Lower leg skin (tissue), 4 donors: ENCODE results near the gene POU6F2. TPM values are rescaled to one million over a fixed set of nuclear protein-coding genes. Genes with fewer than 3 reads are reported as not detected.

Experiments
- DNase-seq, 2 donors: peaks; one replicate each; pipeline ENCODE4 v3.0.0-alpha.2; 2019; ENCODE audit warnings: low spot score in 2 of 2
- H3K4me3 ChIP-seq: fragments of 200-600 bp; sonication (generic); 2 replicates; pipeline ENCODE4 v1.5.1; 2017; ENCODE audit warnings: mild to moderate bottlenecking, low read depth; ENCODE audit not compliant: poor library complexity, severe bottlenecking
- POLR2A ChIP-seq, 2 donors: fragments of 450-650 bp; IDR thresholded peaks; one replicate each; pipeline ENCODE4 v1.6.1; 2016 to 2017; ENCODE audit warnings: antibody characterized with exemption in 2 of 2, mild to moderate bottlenecking in 1 of 2, moderate library complexity in 1 of 2
- WGBS, 2 donors: methylation state at CpG; one replicate each; pipeline ENCODE4 v1.1.5; 2018; 5-methylcytosine and 5-hydroxymethylcytosine counted together
- intact Hi-C: fragments of 100-400 bp; cut with DNase I; formaldehyde crosslinking; loops from one replicate; pipeline ENCODE4 v1.15.0; 2023; ENCODE audit warnings: low total_unique reads
- total RNA-seq, 4 donors: library from RNA; depleted of rRNA; stranded (reverse); fragments of >200 nt; gene quantifications; one replicate each; pipeline ENCODE4 v1.1.0, GENCODE V29; 2016
- TF ChIP-seq, protein P1 (sequence below), 3 donors: fragments of 450-650 bp; IDR thresholded peaks; one replicate each; pipeline ENCODE4 v1.5.1; 2016; ENCODE audit warnings: antibody characterized with exemption in 3 of 3, mild to moderate bottlenecking in 3 of 3, moderate library complexity in 2 of 3

Gene POU6F2
- total RNA-seq, 4 donors from 2014 or later: 0.36 TPM; not detected in 3

DNA sequence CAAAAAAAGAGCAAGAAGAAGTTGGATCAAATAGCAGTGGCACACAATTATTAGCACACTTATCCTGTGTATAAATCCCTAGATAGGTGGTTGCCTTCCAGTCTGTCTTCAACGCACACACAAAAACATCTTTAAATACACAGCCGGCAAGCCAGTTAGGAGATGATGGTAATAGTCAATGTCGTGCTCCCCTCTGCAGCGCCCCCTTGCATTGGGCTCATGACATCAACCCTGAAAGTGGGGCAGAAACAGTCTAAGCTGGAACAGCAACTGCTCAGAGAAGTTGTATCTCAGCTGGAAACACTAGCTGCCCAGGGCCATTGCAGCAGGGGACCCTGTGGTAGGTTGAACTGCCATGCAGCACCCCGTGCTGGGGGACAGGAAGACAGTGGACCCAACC, 409.0 kb downstream of the POU6F2 start:
- H3K4me3 ChIP-seq: no peak overlapping the region
- WGBS, 2 donors: 65 to 77% methylated on average over 5 of the region's 5 CpGs
- intact Hi-C loops: no loop called here
- TF ChIP-seq POLR2A (IDR thresholded peaks at IDR 0.05): no peak
- TF ChIP-seq, protein P1, sequence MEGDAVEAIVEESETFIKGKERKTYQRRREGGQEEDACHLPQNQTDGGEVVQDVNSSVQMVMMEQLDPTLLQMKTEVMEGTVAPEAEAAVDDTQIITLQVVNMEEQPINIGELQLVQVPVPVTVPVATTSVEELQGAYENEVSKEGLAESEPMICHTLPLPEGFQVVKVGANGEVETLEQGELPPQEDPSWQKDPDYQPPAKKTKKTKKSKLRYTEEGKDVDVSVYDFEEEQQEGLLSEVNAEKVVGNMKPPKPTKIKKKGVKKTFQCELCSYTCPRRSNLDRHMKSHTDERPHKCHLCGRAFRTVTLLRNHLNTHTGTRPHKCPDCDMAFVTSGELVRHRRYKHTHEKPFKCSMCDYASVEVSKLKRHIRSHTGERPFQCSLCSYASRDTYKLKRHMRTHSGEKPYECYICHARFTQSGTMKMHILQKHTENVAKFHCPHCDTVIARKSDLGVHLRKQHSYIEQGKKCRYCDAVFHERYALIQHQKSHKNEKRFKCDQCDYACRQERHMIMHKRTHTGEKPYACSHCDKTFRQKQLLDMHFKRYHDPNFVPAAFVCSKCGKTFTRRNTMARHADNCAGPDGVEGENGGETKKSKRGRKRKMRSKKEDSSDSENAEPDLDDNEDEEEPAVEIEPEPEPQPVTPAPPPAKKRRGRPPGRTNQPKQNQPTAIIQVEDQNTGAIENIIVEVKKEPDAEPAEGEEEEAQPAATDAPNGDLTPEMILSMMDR (IDR thresholded peaks at IDR 0.05): no peak
- no peak for DNase-seq

DNA sequence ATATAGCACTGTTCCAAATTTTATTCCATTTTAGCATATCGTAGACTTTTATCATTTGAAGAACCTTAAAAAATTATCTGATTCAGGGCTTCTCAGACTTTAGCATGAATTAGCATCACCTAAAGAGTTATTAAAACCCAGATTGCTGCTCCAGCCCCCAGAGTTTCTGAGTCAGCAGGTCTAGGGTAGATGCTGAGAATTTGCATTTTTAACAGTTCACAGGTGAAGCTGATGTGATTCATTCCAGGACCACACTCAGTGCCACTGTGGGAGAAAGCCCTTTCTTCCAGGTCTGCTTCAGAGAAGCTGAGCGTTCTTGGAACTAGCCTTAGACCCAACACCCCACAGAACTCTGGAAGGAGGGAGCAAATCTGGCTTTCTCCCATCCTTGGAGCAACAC, 414.4 kb downstream of the POU6F2 start:
- no peak for DNase-seq
- intact Hi-C loops: no loop called here
- 83 to 89% methylated on average over 2 of the region's 2 CpGs for WGBS, 2 donors
- TF ChIP-seq, protein P1 (IDR thresholded peaks at IDR 0.05): no peak
- TF ChIP-seq POLR2A (IDR thresholded peaks at IDR 0.05): no peak
- H3K4me3 ChIP-seq: no peak overlapping the region

DNA sequence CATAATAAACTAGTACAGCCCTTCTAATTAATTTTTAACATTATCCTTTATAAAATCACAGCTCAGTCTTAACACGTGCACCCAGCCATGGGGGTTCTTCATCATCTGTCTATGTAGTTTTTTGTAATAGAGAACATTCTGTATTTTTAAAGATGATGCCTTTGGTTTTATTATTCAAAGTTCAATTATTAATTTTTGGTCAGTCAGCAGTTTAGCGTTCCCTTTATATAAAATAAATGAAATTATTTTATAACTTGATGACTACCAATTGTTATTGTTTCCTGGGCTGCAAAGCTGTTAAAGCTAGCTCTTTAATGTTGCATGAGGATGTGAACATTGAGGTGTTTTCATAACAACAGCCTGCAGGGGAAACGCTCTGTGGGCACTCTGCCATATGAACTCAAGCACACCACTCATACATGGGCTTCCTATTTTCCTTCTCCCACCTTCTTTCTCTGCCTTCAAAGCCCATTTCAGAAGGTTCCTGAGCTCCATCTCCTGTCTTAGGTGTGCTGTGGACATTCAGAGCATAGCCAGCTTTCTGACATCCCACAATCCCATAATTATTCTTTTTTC, 416.5 kb downstream of the POU6F2 start:
- no peak for DNase-seq
- no peak overlapping the region for H3K4me3 ChIP-seq
- TF ChIP-seq, protein P1 (IDR thresholded peaks at IDR 0.05): no peak
- no peak for TF ChIP-seq POLR2A (IDR thresholded peaks at IDR 0.05)
- intact Hi-C loops: no loop called here
- WGBS, 2 donors: 36 to 42% methylated on average over 3 of the region's 3 CpGs

DNA sequence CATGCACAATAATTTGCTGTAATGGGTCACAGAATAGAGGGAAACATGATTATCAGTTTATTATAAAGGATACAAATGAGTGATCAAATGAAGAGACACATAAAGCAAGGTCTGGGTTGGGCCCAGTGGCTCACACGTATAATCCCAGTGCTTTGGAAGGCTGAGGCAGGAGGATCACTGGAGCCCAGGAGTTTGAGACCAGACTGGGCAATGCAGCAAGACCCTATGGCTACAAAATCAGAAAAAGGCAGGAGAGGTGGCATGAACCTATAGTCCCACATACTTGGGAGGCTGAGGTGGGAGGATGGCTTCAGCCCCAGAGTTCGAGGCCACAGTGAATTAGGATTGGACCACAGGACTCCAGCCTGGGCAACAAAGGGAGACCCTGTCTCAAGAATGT, 421.7 kb downstream of the POU6F2 start:
- no peak for DNase-seq
- intact Hi-C loops: no loop called here
- H3K4me3 ChIP-seq: no peak overlapping the region
- 85 to 94% methylated on average over 2 of the region's 2 CpGs for WGBS, 2 donors
- no peak for TF ChIP-seq POLR2A (IDR thresholded peaks at IDR 0.05)
- TF ChIP-seq, protein P1 (IDR thresholded peaks at IDR 0.05): no peak

DNA sequence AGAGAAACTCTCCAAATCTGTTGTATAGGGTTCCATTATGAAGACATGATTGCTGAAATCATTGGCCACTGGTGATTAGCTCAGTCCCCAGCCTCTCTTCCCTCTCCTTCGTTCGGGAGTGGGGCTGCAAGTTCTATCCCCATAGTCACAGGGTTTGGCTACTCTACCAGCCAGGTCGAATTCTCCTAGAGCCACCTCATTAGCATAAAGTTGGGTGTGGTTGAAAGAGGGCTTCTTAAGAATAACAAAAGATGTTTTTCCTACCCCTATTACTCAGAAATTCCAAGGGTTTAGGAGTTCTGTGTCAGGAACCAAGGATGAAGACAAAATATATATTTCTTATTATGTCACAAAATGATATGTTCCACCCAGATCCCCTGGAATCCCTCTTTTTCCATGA, 422.3 kb downstream of the POU6F2 start:
- WGBS, 2 donors: 66 to 68% methylated on average over 3 of the region's 3 CpGs
- intact Hi-C loops: no loop called here
- no peak for DNase-seq
- no peak for TF ChIP-seq POLR2A (IDR thresholded peaks at IDR 0.05)
- TF ChIP-seq, protein P1 (IDR thresholded peaks at IDR 0.05): no peak
- no peak overlapping the region for H3K4me3 ChIP-seq

DNA sequence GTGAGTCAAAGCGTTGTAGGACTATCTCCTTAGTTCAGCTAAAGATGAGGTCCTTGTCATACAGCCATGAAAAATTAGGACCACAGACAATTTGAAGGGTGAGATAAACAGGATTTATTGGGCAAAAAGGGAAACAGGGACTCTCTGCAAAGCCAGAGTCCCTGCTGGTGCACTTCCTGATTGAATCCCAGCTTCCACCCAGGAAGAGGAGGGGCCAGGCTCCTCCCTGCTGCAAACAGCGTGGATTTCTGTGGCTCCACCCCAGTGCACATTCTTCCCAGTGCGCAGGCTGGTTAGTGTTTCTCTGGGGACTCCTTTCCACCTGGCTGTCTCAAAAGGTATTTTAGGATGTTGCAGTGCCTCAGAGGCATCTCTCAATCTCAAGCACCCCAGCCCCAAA, 423.1 kb downstream of the POU6F2 start:
- 65 to 66% methylated on average over 3 of the region's 3 CpGs for WGBS, 2 donors
- TF ChIP-seq, protein P1 (IDR thresholded peaks at IDR 0.05): no peak
- no peak for TF ChIP-seq POLR2A (IDR thresholded peaks at IDR 0.05)
- DNase-seq: no peak
- intact Hi-C loops: no loop called here
- no peak overlapping the region for H3K4me3 ChIP-seq
